HL-60 (cell line): ENCODE results near the gene SLC35A3.

Experiments
- GABPA ChIP-seq: IDR thresholded peaks from 2 replicates; pipeline ENCODE4 v1.6.1; 2012; ENCODE audit warnings: low read depth
- POLR2AphosphoS5 ChIP-seq: IDR thresholded peaks from 2 replicates; pipeline ENCODE4 v1.6.1; 2012; ENCODE audit warnings: low read depth
- TF ChIP-seq, protein P1 (sequence below): IDR thresholded peaks from one replicate; pipeline ENCODE4 v1.5.1; 2011; ENCODE audit warnings: low read length, control low read depth, inconsistent platforms; ENCODE audit not compliant: insufficient read depth
- TF ChIP-seq, protein P2 (sequence below): IDR thresholded peaks from 2 replicates; pipeline ENCODE4 v1.6.1; 2012; ENCODE audit warnings: low read depth; ENCODE audit not compliant: insufficient replicate concordance

DNA sequence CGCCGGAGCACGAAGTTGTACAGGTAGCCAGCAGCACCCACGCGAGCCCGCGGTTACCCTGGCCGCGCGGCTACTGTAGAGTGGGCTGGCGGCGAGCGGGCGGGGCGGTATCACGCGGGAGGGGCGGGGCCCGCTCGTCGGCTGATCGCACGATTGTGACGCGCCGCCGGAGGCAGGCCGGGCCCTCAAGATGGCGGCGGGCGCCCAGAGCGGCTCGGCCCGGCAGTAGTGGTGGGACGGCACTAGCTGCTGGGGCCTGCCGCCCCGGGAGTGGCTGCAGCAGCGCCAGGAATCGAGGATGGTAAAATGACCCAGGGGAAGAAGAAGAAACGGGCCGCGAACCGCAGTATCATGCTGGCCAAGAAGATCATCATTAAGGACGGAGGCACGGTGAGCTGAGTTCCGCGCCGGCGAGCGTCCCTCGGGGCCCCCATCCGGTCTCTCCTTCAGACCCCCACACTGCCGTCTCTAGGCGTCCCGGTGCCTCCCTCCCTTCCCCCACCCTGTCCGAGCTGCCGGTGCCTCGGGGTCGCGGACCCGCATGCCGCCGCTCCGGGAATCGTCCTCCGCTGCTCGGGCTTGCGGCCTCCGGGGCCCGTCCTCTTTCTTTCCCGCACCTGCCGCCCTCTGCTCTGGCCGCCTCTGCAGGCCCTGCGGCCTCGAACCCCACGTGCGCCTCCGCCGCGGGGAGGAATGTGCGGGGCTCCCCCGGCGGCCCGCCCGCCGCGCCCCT, 68.3 kb downstream of the SLC35A3 start:
- TF ChIP-seq, protein P1, sequence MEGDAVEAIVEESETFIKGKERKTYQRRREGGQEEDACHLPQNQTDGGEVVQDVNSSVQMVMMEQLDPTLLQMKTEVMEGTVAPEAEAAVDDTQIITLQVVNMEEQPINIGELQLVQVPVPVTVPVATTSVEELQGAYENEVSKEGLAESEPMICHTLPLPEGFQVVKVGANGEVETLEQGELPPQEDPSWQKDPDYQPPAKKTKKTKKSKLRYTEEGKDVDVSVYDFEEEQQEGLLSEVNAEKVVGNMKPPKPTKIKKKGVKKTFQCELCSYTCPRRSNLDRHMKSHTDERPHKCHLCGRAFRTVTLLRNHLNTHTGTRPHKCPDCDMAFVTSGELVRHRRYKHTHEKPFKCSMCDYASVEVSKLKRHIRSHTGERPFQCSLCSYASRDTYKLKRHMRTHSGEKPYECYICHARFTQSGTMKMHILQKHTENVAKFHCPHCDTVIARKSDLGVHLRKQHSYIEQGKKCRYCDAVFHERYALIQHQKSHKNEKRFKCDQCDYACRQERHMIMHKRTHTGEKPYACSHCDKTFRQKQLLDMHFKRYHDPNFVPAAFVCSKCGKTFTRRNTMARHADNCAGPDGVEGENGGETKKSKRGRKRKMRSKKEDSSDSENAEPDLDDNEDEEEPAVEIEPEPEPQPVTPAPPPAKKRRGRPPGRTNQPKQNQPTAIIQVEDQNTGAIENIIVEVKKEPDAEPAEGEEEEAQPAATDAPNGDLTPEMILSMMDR = no peak
- TF ChIP-seq POLR2AphosphoS5 (peak; percentile 92), GABPA (no peak)
- TF ChIP-seq, protein P2, sequence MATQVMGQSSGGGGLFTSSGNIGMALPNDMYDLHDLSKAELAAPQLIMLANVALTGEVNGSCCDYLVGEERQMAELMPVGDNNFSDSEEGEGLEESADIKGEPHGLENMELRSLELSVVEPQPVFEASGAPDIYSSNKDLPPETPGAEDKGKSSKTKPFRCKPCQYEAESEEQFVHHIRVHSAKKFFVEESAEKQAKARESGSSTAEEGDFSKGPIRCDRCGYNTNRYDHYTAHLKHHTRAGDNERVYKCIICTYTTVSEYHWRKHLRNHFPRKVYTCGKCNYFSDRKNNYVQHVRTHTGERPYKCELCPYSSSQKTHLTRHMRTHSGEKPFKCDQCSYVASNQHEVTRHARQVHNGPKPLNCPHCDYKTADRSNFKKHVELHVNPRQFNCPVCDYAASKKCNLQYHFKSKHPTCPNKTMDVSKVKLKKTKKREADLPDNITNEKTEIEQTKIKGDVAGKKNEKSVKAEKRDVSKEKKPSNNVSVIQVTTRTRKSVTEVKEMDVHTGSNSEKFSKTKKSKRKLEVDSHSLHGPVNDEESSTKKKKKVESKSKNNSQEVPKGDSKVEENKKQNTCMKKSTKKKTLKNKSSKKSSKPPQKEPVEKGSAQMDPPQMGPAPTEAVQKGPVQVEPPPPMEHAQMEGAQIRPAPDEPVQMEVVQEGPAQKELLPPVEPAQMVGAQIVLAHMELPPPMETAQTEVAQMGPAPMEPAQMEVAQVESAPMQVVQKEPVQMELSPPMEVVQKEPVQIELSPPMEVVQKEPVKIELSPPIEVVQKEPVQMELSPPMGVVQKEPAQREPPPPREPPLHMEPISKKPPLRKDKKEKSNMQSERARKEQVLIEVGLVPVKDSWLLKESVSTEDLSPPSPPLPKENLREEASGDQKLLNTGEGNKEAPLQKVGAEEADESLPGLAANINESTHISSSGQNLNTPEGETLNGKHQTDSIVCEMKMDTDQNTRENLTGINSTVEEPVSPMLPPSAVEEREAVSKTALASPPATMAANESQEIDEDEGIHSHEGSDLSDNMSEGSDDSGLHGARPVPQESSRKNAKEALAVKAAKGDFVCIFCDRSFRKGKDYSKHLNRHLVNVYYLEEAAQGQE = peak; percentile 55
